Cardiac fibroblast (primary cell): ENCODE results near the gene AP1AR.
"Not testable (repeated sequence)": the region's sequence is repeated elsewhere in the genome, so short reads cannot be mapped to it uniquely, and the experiment has no call there.

ENCODE experiments used
- DNase-seq, 2 donors: peaks; one replicate each; pipeline versions ENCODE4 v3.0.0 to v3.0.0-alpha.2; 2010; ENCODE audit warnings: low read depth in 2 of 2
- H3K4me3 ChIP-seq, 2 donors: replicated peaks in 1 of 2; 1 replicate in 1 of 2; 2 replicates in 1 of 2; pipeline ENCODE4 v1.5.1; 2011; ENCODE audit warnings: low read depth in 2 of 2, low read length in 2 of 2, mild to moderate bottlenecking in 2 of 2, moderate library complexity in 1 of 2
- CTCF ChIP-seq: IDR thresholded peaks from one replicate; pipeline ENCODE4 v1.5.1; 2011; ENCODE audit warnings: low read depth, mild to moderate bottlenecking, low read length, inconsistent platforms

The AP1AR gene

GRCh38 chr4:112189754-112190153 lies 41.8 kb upstream of the AP1AR start:
- no peak overlapping the region for H3K4me3 ChIP-seq
- peak; percentile 34 to 64 for DNase-seq
- peak; percentile 16 for TF ChIP-seq CTCF

GRCh38 chr4:112190684-112191083 lies 40.9 kb upstream of the AP1AR start:
- no peak for TF ChIP-seq CTCF
- no peak overlapping the region for H3K4me3 ChIP-seq
- no peak for DNase-seq

GRCh38 chr4:112196461-112196860 lies 35.1 kb upstream of the AP1AR start:
- no peak for TF ChIP-seq CTCF
- DNase-seq = no peak
- no peak overlapping the region for H3K4me3 ChIP-seq

- H3K4me3 ChIP-seq = no peak overlapping the region
- DNase-seq = no peak
- TF ChIP-seq CTCF = no peak
Measured at GRCh38 chr4:112199041-112199440, 32.5 kb upstream of the AP1AR start.

- DNase-seq = no peak
- no peak overlapping the region for H3K4me3 ChIP-seq
- TF ChIP-seq CTCF = no peak
Measured at GRCh38 chr4:112201915-112202505, 29.6 kb upstream of the AP1AR start.

- TF ChIP-seq CTCF = no peak
- H3K4me3 ChIP-seq = no peak overlapping the region
- DNase-seq = no peak
Measured at GRCh38 chr4:112203593-112203992, 28.0 kb upstream of the AP1AR start.

GRCh38 chr4:112206431-112206830 lies 25.2 kb upstream of the AP1AR start:
- no peak overlapping the region for H3K4me3 ChIP-seq
- TF ChIP-seq CTCF = no peak
- DNase-seq = no peak

- not testable (repeated sequence) for H3K4me3 ChIP-seq, DNase-seq
Measured at GRCh38 chr4:112208137-112209095, 23.2 kb upstream of the AP1AR start.
